Kidney tubule cell (primary cell): ENCODE results near the gene RASGEF1C.

Experiments used
- DNase-seq: peaks from one replicate; pipeline ENCODE4 v3.0.0-alpha.2; 2018; ENCODE audit warnings: low spot score

RASGEF1C gene

DNA sequence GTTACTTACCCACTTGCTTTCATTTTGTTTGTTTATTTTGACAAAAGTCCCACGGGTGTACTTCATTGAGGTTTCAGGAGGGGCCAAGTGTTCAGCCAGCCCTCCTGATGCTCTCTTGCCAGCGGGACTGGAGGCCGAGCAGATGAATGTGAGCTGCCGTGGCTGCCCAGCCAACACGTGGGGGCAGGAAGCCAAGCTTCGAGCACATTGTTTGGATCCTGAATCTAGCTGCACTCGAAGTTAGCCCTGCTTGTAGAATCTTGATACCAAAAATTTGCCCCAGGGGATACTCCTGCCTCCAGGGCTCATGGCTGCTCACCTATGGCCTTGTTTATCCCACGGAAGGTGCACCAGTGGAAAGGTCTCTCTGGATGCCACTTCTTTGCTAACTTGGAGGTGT lies 49.3 kb downstream of the RASGEF1C start:
- DNase-seq, result no peak

DNA sequence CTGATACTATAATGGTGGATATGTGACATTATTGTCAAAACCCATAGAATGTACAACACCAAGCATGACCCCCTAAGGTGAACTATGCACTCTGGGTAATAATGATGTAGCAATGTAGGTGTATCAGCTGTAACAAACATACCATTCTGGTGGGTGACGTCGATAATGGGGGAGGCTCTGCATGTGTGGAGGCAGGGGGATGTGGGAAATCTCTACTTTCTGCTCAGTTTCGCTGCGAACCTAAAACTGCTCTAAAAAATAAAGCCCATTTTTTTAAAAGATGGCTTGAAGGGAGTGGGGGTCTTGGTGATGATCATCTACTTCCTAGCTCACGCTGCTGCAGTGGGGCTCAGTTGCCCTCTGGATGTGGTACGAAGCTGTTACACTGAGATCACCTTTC lies 51.1 kb downstream of the RASGEF1C start:
- DNase-seq, result no peak

GRCh38 chr5:180156141-180156540 lies 52.9 kb downstream of the RASGEF1C start:
- no peak for DNase-seq

- no peak for DNase-seq
These were observed 53.6 kb downstream of the RASGEF1C start for GRCh38 chr5:180155365-180155926.

DNA sequence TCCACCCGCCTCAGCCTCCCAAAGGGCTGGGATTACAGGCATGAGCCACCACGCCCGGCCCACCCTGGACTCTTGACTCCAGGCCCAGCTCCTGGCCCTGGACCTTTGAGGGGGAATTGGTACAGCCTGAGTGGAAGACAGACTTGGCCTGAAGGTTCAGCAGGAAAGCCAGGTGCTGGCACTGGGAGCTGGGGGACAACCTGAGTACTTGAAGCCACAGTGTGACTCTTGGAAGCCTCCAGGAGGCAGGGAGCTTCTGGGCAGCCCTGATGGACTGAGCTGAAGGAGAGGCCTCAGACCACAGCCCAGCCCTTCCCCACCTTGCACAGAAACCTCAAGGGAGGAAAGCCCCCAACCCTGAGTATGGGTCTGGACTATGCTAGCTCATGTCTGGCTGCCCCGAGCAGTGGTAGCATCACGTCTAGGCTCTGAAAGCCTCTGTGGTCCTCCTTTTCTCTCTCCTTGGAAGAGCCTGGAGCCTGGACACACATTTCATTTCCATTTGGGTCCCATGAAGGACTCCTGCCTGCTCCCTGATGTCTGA lies 54.1 kb downstream of the RASGEF1C start:
- no peak for DNase-seq

GRCh38 chr5:180153991-180154390 lies 55.0 kb downstream of the RASGEF1C start:
- DNase-seq, result no peak

- DNase-seq, result no peak
These were observed 55.9 kb downstream of the RASGEF1C start for GRCh38 chr5:180153099-180153498.

- DNase-seq, result no peak
These were observed 65.2 kb downstream of the RASGEF1C start for GRCh38 chr5:180143656-180144364.

DNA sequence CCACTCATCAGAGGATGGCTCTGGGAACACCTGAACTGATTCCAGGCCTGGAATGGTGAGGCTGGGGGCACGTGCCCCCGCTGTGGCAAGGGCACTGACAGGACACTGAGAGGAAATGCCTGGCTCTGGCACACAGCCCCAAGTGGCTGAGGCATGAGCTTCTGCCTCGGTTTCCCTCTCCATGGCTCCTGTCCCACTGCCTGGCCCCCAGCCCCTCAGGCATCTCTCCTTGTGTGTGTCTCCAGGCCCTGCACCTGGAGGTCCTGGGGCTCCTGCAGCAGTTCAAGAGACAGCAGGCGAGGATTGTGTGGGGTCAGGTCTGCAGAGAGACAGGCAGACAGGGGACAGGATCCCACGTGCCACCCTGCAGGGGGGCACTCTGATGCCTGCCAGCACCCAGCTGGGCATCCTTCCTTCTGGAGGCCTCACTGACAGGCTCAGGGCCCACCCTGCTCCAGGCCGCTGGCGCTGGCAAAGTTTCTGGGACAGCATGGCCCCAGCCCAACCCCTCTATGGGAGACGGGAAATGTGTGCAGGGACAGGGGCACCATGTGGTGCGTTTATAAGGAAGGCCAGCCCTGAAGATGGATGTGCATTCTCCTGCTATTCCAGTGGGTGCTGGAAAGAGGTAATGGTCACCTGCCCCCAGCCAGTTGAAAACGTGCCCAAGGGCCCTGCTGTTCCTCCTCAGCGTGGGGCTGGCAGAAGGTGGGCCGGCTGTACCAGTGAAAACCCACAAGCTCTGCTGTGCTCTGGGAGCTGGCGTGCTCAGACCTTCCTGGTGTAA lies 66.0 kb downstream of the RASGEF1C start:
- DNase-seq, result no peak

GRCh38 chr5:180142021-180142765 lies 66.8 kb downstream of the RASGEF1C start:
- no peak for DNase-seq

DNA sequence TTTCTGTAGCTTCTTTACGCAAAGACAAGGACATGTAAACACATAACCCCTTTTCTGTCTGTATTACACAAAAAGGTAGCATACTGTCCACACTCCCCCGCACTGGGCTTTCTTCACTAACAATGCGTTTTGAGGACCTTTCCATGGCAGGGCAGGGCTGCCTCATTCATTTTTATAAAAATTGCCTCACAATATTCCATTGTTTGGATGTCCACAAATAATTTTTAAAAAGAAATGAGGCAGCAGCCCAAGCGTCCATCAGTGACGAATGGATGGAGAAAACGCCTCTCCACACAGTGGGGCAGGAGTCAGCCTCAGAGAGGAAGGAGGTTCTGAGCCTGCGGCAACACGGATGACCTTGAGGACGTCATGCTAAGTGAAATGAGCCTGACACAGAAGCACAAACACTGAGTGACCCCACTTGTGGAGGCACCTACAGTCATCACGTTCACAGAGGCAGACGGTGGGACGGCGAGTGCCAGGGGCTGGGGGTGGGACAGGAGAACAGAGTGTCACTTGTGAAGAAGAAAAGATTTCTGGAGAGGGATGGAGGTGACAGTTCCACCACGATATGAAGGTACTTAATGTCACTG lies 67.8 kb downstream of the RASGEF1C start:
- DNase-seq, result no peak

DNA sequence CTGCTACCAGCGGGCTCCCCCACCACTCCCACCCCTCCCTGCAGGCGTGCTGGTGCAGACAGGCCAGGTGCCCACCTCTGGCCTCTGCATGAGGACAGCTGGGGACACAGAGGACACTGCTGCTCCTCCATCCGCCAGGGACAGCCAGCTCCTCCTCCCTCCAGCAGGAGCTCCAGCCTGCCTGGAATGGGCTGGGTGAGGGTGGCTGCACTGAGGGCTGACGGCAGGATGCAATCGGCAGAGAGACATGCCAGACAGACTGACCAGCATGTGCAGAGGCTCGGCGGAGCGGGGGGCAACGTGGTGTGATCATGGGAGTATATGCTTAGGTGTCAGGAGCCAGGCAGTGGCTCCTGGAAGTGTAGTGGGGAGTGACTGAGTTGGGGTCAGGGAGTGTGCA lies 68.4 kb downstream of the RASGEF1C start:
- DNase-seq, result no peak

- no peak for DNase-seq
These were observed 68.9 kb downstream of the RASGEF1C start for GRCh38 chr5:180140079-180140554.

GRCh38 chr5:180139731-180140055 lies 69.3 kb downstream of the RASGEF1C start:
- DNase-seq, result no peak

DNA sequence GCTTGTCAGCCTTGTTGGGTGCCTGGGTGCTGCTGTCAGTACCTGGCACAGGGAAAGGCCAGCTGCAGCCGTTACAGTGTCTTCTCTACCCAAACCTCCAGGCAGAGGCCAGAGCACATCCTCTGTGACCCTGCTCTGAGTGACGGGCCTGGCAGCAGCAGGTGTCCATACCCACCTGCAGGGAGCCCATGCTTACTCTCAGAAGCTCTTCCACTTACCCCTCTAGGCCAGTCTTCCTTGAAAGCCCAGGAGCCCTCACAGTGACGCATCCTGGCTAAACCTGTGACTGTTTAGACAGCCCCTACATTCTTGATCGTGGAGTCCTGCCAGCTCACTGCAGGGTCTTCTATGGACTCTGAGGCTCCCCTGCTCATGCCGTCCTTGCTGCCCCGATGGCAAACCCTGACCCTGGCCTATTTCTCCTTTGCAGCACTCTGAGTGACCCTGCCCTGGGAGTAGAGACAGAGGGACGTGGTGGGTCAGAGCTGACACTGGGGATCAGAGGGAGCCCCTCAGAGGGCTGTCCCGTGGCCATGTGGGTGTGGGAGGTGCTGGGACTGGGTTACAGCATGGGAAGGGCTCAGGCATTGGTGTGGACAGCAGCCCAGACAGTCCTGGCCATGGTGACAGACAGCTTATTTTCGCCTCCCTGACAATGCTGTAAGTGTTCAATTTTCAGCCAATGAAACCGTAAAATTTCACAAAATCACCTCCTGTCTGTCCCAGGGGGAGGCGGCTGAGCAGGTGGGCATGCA lies 69.9 kb downstream of the RASGEF1C start:
- DNase-seq, result no peak

DNA sequence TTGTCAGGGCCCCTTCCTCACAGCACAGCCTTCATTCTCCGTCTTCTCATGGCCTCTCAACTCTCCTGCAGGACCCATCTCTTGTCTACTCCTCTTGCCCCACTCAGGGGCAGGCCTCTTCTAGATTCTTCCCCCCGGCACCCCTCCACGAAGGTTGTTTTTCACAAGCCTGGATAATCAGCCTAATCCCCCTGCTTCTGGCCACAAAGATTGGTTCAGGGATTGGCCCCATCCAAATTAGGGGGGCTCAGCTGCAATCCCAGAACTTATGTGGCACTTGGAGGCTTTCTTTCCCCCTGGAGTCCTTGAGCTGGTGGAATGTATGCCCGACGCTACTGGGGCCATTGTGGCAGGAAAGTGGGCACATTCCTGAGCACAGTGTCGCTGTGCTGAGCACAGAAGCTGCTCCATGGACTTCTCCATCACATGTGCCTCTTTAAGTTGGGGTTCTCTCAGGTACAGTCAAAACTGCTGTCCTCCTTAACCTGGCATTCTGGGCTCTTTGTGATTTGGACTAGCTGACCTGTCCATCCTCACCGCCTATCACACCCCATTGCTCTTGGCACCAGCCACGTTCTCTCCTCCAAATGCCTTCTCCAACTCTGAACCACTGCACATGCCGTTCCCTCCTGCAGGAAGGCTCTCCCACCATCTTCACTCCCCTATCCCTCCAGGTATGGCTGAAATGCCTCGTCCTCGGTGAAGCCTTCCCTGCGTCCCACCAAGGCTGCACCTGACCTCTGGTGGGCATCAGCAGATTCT lies 70.6 kb downstream of the RASGEF1C start:
- no peak for DNase-seq

DNA sequence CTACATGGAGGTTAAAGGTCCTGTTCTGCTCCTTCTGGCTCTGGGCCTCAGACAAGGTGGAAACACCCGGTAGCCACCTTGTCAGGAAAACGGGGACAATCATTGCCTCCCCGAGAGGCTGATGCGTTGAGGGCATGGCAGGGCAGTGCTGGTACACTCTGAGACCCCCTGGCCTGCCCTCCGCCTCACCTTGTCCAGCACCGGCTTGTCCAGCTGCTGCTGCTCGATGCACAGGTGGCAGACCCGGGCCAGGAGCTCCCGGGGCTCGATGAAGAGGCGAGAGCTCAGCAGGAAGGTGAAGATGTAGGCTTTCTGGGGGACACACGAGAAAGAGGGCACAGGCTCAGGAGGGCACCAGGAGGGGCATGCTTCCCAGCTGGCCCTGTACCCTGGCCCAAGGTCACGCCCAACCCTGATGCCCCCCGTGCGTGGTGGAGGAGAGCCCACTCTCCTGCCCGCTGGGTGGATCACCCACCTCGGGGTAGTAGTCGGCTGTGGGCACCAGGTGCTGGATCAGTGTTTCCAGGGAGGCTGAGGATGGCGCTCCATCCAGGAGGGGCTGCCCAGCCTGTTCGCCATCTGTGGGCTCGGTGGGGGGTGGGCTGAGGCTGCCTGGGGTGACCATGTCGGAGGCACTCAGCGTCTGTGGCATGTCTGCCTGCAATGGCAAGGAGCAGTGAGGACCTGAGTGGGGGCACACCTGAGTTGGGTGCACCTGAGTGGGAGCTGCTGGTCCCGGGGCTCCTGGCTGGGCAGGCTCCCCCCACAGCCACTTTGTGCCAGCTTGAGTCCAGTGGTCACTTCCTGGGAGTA lies 71.4 kb downstream of the RASGEF1C start:
- no peak for DNase-seq

GRCh38 chr5:180136630-180137381 lies 72.2 kb downstream of the RASGEF1C start:
- DNase-seq, result no peak
